ENCODE measurements around the gene NTM. TPM values are rescaled to one million over a fixed set of nuclear protein-coding genes. Genes with fewer than 3 reads are reported as not detected.

The NTM gene
- total RNA-seq, 1 experiment from 2014 or later = not detected

- intact Hi-C loops (cut with micrococcal nuclease) = no loop called here
- H3K27me3 ChIP-seq (ENCODE audit: insufficient read depth, low read length) = no peaks in the 10 kb centered on the region
- no TSS peak for BruUV-seq (replicated peaks)
- no peaks in the 10 kb centered on the region for H3K9me2 ChIP-seq (ENCODE audit: insufficient read depth)
- CTCF ChIA-PET = no interaction called here
- H3K9me3 ChIP-seq (ENCODE audit: control insufficient read depth in 1 of 2, insufficient read depth in 1 of 2, low read depth in 1 of 2, low read length in 2 of 2) = peaks cover 0 to 18% of the 10 kb centered on the region in 2 experiments; a peak in 2 of 4 replicates
- H3K4me2 ChIP-seq (ENCODE audit: low read length) = no peak overlapping the region
- no peak overlapping the region for H2AFZ ChIP-seq (ENCODE audit: low read depth, low read length, poor library complexity, severe bottlenecking)
- H3K9ac ChIP-seq (ENCODE audit: low read length) = no peak overlapping the region
- no peak overlapping the region for H3K27ac ChIP-seq (ENCODE audit: low read depth, low read length)
- TF ChIP-seq YY1 (IDR thresholded peaks at IDR 0.05; ENCODE audit: extremely low read depth, insufficient replicate concordance, low read depth, low read length) (no peak), FOSL1 (IDR thresholded peaks at IDR 0.05; ENCODE audit: low read depth) (no peak), CEBPB (IDR thresholded peaks at IDR 0.05; ENCODE audit: low read depth) (no peak), SP1 (IDR thresholded peaks at IDR 0.05; ENCODE audit: low read depth) (no peak), CBX3 (IDR thresholded peaks at IDR 0.05; ENCODE audit: low read depth) (no peak), JUND (IDR thresholded peaks at IDR 0.05) (no peak)
- H3K36me3 ChIP-seq (ENCODE audit: control insufficient read depth in 1 of 2, insufficient read depth in 2 of 2, low read length in 2 of 2) = no peaks in the 10 kb centered on the region
- no peaks in the 10 kb centered on the region for H3K4me1 ChIP-seq (ENCODE audit: control insufficient read depth in 1 of 2, insufficient read depth in 2 of 2, low read length in 2 of 2)
- H4K20me1 ChIP-seq (ENCODE audit: insufficient read depth) = no peaks in the 10 kb centered on the region
- no peak overlapping the region for H3K4me3 ChIP-seq (replicated peaks in 1 of 2; ENCODE audit: low read depth in 1 of 2, low read length in 2 of 2)
- no peak for ATAC-seq
- POLR2A ChIA-PET = no interaction called here
- no peaks in the 10 kb centered on the region for H3K79me2 ChIP-seq (ENCODE audit: insufficient read depth, low read length)
- no peak for DNase-seq (ENCODE audit: low read depth, low spot score)
- RAD21 ChIA-PET (ENCODE audit: low non-redundant PET in 1 of 2, low total read pairs in 2 of 2, uncharacterized antibody in 2 of 2, unreplicated experiment in 2 of 2) = no interaction called here
These were observed 518.7 kb downstream of the NTM start for GRCh38 chr11:131889146-131889577.

DNA sequence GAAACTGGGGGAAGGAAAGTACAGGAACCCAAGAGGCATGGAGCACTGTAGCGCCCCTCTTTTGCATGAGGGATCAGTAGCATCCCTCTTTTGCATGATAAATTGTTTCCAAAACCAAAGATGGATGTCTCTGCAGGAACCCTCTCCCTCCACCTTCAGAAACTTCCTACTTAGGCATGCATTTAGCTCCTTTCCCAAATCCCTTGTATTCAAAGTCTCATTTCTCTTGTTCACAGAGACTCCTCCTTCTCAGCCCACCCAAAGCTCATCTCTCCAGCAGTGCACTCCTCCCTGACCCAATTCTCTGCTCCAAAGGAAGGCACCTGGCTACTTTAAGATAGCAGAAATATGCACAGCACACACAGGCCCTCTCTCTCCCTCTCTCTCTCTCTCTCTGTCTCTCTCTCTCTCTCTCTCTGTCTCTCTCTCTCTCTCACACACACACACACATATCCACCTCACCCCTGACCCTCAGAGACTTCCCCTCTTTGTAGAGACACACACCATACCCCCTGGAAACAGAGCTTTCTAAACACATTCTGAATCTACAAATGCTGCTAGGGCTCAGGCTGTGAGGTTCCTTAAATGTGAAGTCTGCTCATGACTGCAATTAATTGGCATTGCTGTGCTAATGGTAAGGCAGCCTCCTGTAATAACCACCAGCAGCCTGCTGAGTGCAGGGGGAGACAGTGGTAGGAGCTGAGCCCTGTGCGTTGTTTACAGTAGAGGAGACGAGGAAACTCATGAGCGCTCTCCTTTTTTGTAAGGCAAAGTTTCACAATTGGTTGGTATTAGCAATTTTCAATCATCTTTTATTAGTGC, 519.6 kb downstream of the NTM start:
- ChIA-PET RAD21 (ENCODE audit: low non-redundant PET in 1 of 2, low total read pairs in 2 of 2, uncharacterized antibody in 2 of 2, unreplicated experiment in 2 of 2) (no interaction called here), POLR2A (no interaction called here), CTCF (no interaction called here)
- H3K79me2 ChIP-seq (ENCODE audit: insufficient read depth, low read length) = no peaks in the 10 kb centered on the region
- DNase-seq (ENCODE audit: low read depth, low spot score) (no peak), ATAC-seq (no peak)
- intact Hi-C loops (cut with micrococcal nuclease) = no loop called here
- no peak overlapping the region for H3K4me2 ChIP-seq (ENCODE audit: low read length)
- peaks cover 0 to 22% of the 10 kb centered on the region in 2 experiments; a peak in 2 of 4 replicates for H3K9me3 ChIP-seq (ENCODE audit: control insufficient read depth in 1 of 2, insufficient read depth in 1 of 2, low read depth in 1 of 2, low read length in 2 of 2)
- H3K9me2 ChIP-seq (ENCODE audit: insufficient read depth) = no peaks in the 10 kb centered on the region
- BruUV-seq (replicated peaks) = no TSS peak
- H4K20me1 ChIP-seq (ENCODE audit: insufficient read depth) = no peaks in the 10 kb centered on the region
- no peak for TF ChIP-seq MAX (IDR thresholded peaks at IDR 0.05)
- TF ChIP-seq TCF7L2 (IDR thresholded peaks at IDR 0.05; ENCODE audit: borderline replicate concordance, extremely low read depth, insufficient read depth, insufficient read length) = no peak
- no peak for TF ChIP-seq ATF3 (IDR thresholded peaks at IDR 0.05)
- no peak for TF ChIP-seq POLR2AphosphoS5 (IDR thresholded peaks at IDR 0.05; ENCODE audit: low read depth, low read length)
- no peak for TF ChIP-seq EZH2phosphoT487 (IDR thresholded peaks at IDR 0.05; ENCODE audit: borderline replicate concordance)
- TF ChIP-seq FOSL1 (IDR thresholded peaks at IDR 0.05; ENCODE audit: low read depth) = no peak
- TF ChIP-seq POLR2A (IDR thresholded peaks at IDR 0.05; ENCODE audit: borderline replicate concordance, extremely low read depth, insufficient read depth, insufficient read length) = no peak
- TF ChIP-seq SP1 (IDR thresholded peaks at IDR 0.05; ENCODE audit: low read depth) = no peak
- no peak for TF ChIP-seq CEBPB (IDR thresholded peaks at IDR 0.05; ENCODE audit: low read depth)
- no peak for TF ChIP-seq ZFX (IDR thresholded peaks at IDR 0.05)
- TF ChIP-seq RAD21 (IDR thresholded peaks at IDR 0.05; ENCODE audit: low read depth) = no peak
- H3K27ac ChIP-seq (ENCODE audit: low read depth, low read length) = no peak overlapping the region
- no peaks in the 10 kb centered on the region for H3K27me3 ChIP-seq (ENCODE audit: insufficient read depth, low read length)
- no peaks in the 10 kb centered on the region for H3K36me3 ChIP-seq (ENCODE audit: control insufficient read depth in 1 of 2, insufficient read depth in 2 of 2, low read length in 2 of 2)
- no peak overlapping the region for H3K9ac ChIP-seq (ENCODE audit: low read length)
- no peak overlapping the region for H2AFZ ChIP-seq (ENCODE audit: low read depth, low read length, poor library complexity, severe bottlenecking)
- H3K4me1 ChIP-seq (ENCODE audit: control insufficient read depth in 1 of 2, insufficient read depth in 2 of 2, low read length in 2 of 2) = no peaks in the 10 kb centered on the region
- H3K4me3 ChIP-seq (replicated peaks in 1 of 2; ENCODE audit: low read depth in 1 of 2, low read length in 2 of 2) = no peak overlapping the region

Measured in HCT116 (cell line).